Measurements from ENCODE around the gene PPP2R2C. TPM values are rescaled to one million over a fixed set of nuclear protein-coding genes. Genes with fewer than 3 reads are reported as not detected.

PPP2R2C gene
- total and polyA plus RNA-seq, 10 of the 15 experiments (the other 5 are each of a cell fraction or from before 2014, with no cell fraction given): 0.13 to 0.15 TPM; not detected in 8

GRCh38 chr4:6487466-6487865 is 15.1 kb upstream of the PPP2R2C start:
- in situ Hi-C loops (cut with MboI): no loop called here
- no peak overlapping the region for H3K9ac ChIP-seq (ENCODE audit: control insufficient read depth, insufficient read depth, low read length)
- ATAC-seq (no peak), DNase-seq (ENCODE audit: low read depth, low spot score) (no peak), FAIRE-seq (no peak)
- H3K79me2 ChIP-seq (ENCODE audit: control insufficient read depth, insufficient read depth, low read length): no peaks in the 10 kb centered on the region
- WGBS (ENCODE audit: insufficient coverage, insufficient replicate concordance, low lambda C conversion rate, missing lambda C conversion rate): 0% methylated on average over 2 of the region's 2 CpGs
- no peaks in the 10 kb centered on the region for H3K4me1 ChIP-seq (ENCODE audit: control insufficient read depth, insufficient read depth, low read length)
- CTCF ChIA-PET: no interaction called here
- H3K27ac ChIP-seq (ENCODE audit: control insufficient read depth, insufficient read depth): no peak overlapping the region
- intact Hi-C loops (cut with micrococcal nuclease; ENCODE audit: unreplicated experiment): no loop called here
- no peaks in the 10 kb centered on the region; the same call in 2 of the 3 replicates for H3K9me3 ChIP-seq (replicated peaks; ENCODE audit: control insufficient read depth, insufficient read depth, low read length)
- peaks cover 0 to 3% of the 10 kb centered on the region in 2 experiments; a peak in 1 of 4 replicates for H3K27me3 ChIP-seq (replicated peaks in 1 of 2; ENCODE audit: control insufficient read depth in 2 of 2, insufficient read depth in 2 of 2, low read length in 1 of 2)
- SMC1A ChIA-PET (ENCODE audit: uncharacterized antibody, unreplicated experiment): no interaction called here
- H2AFZ ChIP-seq (ENCODE audit: control insufficient read depth, low read depth, low read length): no peak overlapping the region
- H4K20me1 ChIP-seq (ENCODE audit: control insufficient read depth, insufficient read depth): no peaks in the 10 kb centered on the region
- POLR2A ChIA-PET: no interaction called here
- TF ChIP-seq RBBP5 (conservative IDR thresholded peaks at IDR 0.05): no peak
- TF ChIP-seq MAX (IDR thresholded peaks at IDR 0.05; ENCODE audit: low read depth, low read length): no peak
- no peak for TF ChIP-seq RUNX3 (IDR thresholded peaks at IDR 0.05; ENCODE audit: low read length)
- no peak for TF ChIP-seq ESRRA (IDR thresholded peaks at IDR 0.05; ENCODE audit: low read length)
- no peak for TF ChIP-seq USF1 (IDR thresholded peaks at IDR 0.05; ENCODE audit: borderline replicate concordance, extremely low read length, insufficient read depth, low read depth, low read length)
- TF ChIP-seq IKZF2 (IDR thresholded peaks at IDR 0.05): no peak
- TF ChIP-seq GATAD2B (conservative IDR thresholded peaks at IDR 0.05; ENCODE audit: low read depth): no peak
- TF ChIP-seq ZNF274 (IDR thresholded peaks at IDR 0.05; ENCODE audit: insufficient read depth, insufficient read length): no peak
- RAD21 ChIA-PET (ENCODE audit: unreplicated experiment): no interaction called here
- no TSS peak for BruUV-seq (replicated peaks)
- H3K4me3 ChIP-seq: no peak overlapping the region
- no peaks in the 10 kb centered on the region for H3K36me3 ChIP-seq (ENCODE audit: control insufficient read depth in 2 of 2, insufficient read depth in 2 of 2, low read length in 1 of 2)
- H3K4me2 ChIP-seq (ENCODE audit: control insufficient read depth, insufficient read depth): no peak overlapping the region

Data from GM12878 (cell line).